Small intestine (tissue), 7 donors: ENCODE measurements around the gene ENTPD2. TPM values are rescaled to one million over a fixed set of nuclear protein-coding genes. Genes with fewer than 3 reads are reported as not detected.

Experiments used
- DNase-seq, 2 donors: peaks; one replicate each; pipeline versions ENCODE4 v3.0.0 to v3.0.0-alpha.2; 2013
- FAIRE-seq: peaks from 2 replicates; lab custom pipeline; 2012; peaks lifted over from hg19 to GRCh38; lab: Jason Lieb, UNC
- H3K27ac ChIP-seq, 3 donors: one replicate each; pipeline ENCODE4 v1.5.1; 2013; ENCODE audit warnings: low read length in 2 of 3, mild to moderate bottlenecking in 2 of 3, control low read depth in 1 of 3, inconsistent platforms in 1 of 3, low read depth in 1 of 3, moderate library complexity in 1 of 3
- H3K27me3 ChIP-seq, 3 donors: one replicate each; pipeline ENCODE4 v1.6.1; 2013; ENCODE audit warnings: low read length in 3 of 3, inconsistent platforms in 1 of 3; ENCODE audit not compliant: control insufficient read depth in 3 of 3, insufficient read depth in 3 of 3
- H3K36me3 ChIP-seq, 3 donors: one replicate each; pipeline ENCODE4 v1.6.1; 2013; ENCODE audit warnings: low read length in 3 of 3, inconsistent platforms in 1 of 3, low read depth in 1 of 3, mild to moderate bottlenecking in 1 of 3, moderate library complexity in 1 of 3; ENCODE audit not compliant: control insufficient read depth in 3 of 3, insufficient read depth in 2 of 3
- H3K4me1 ChIP-seq, 3 donors: one replicate each; pipeline ENCODE4 v1.6.1; 2013; ENCODE audit warnings: low read length in 2 of 3, inconsistent platforms in 1 of 3, low read depth in 1 of 3, mild to moderate bottlenecking in 1 of 3, moderate library complexity in 1 of 3; ENCODE audit not compliant: control insufficient read depth in 3 of 3, insufficient read depth in 2 of 3
- H3K4me3 ChIP-seq, 3 donors: one replicate each; pipeline ENCODE4 v1.5.1; 2013; ENCODE audit warnings: low read length in 3 of 3, control low read depth in 1 of 3, inconsistent platforms in 1 of 3, low read depth in 1 of 3, mild to moderate bottlenecking in 1 of 3, moderate library complexity in 1 of 3
- H3K9me3 ChIP-seq, 2 donors: one replicate each; pipeline ENCODE4 v1.6.1; 2013; ENCODE audit warnings: low read depth in 1 of 2, low read length in 1 of 2; ENCODE audit not compliant: control insufficient read depth in 2 of 2, insufficient read depth in 1 of 2
- WGBS, 3 donors: extraction: QIAGEN DNeasy Blood & Tissue Kit; methylation state at CpG; one replicate each; pipeline ENCODE4 v1.1.7; 2013; 5-methylcytosine and 5-hydroxymethylcytosine counted together
- polyA plus RNA-seq, 4 donors: library from polyadenylated mRNA; stranded (reverse) in 3 of 4; unstranded in 1 of 4; fragments of 200-250 nt in 3 of 4; fragments of 120-200 nt in 1 of 4; gene quantifications; one replicate each; pipeline versions ENCODE4 v1.2.1 to v1.2.3, GENCODE V29; 2013
- donor health status: healthy with polysubstance abuse.
- donor health status: control.
- donor health status: control.
- donor health status: Bipolar disorder and iron deficiency.
- donor health status: healthy.

The ENTPD2 gene
- polyA plus RNA-seq, 4 donors = 5.5 to 16.5 (median 8.3) TPM

- no peaks in the 10 kb centered on the region for H3K27me3 ChIP-seq
- no peak for FAIRE-seq
- H3K4me1 ChIP-seq = peaks cover 0 to 18% (median 4%) of the 10 kb centered on the region in 3 donors
- no peak overlapping the region for H3K27ac ChIP-seq
- H3K36me3 ChIP-seq = peaks cover 0 to 37% (median 3%) of the 10 kb centered on the region in 3 donors
- no peak for DNase-seq
- H3K4me3 ChIP-seq = no peak overlapping the region
- 74 to 80% (median 75%) methylated on average over 11 of the region's 11 CpGs for WGBS, 3 donors
- no peaks in the 10 kb centered on the region for H3K9me3 ChIP-seq
Observed at GRCh38 chr9:137089232-137089947, 35.5 kb upstream of the ENTPD2 start.

DNA sequence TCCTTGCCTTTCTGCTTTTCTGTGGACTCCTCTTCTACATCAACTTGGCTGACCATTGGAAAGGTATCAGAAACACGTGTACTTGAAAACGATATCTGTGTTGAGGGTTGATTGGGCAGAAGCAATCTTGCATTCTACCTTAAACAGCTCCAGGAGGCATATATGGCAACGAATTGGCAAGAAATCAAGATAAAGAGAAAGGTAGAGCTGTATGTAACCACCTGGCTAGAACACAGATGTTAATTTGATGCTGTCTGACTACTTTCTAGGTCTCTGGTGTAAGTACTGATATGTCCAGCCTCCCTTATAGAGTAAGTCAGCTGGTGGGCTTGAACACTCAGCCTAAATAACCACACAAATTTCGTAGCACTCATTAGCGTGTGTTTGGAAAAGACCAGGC is 34.3 kb upstream of the ENTPD2 start:
- DNase-seq = no peak
- peaks cover 0 to 18% (median 10%) of the 10 kb centered on the region in 3 donors for H3K4me1 ChIP-seq
- H3K4me3 ChIP-seq = no peak overlapping the region
- peaks cover 0 to 39% (median 3%) of the 10 kb centered on the region in 3 donors for H3K36me3 ChIP-seq
- FAIRE-seq = no peak
- no peaks in the 10 kb centered on the region for H3K27me3 ChIP-seq
- H3K9me3 ChIP-seq = no peaks in the 10 kb centered on the region
- WGBS, 3 donors = 58 to 81% (median 68%) methylated on average over 5 of the region's 5 CpGs
- H3K27ac ChIP-seq = no peak overlapping the region

DNA sequence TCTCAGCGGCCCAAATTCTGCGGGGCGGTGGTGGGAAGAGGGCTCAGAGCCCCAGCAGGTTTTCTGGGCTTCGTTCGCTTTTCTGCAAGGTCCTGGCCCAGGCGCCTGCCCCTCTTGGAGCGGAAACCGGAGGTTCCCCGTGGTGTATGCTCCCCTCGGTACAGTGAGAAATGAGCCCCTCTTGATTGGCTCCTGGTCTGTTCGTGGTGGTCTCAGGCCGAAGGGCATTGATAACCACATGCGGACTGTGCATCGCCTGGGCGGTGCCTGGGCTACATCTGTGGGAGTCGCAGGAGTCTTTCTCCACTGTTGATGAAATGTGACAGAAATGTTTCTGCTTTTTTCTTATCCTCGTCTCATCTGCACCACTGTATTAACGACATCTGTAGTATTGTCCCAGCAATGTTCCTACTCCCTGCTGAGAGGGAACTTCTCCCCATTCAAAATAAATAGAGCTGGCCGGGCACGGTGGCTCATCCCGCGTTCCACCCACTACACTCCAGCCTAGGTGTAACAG is 33.6 kb upstream of the ENTPD2 start:
- H3K9me3 ChIP-seq = no peaks in the 10 kb centered on the region
- 10 to 11% (median 10%) methylated on average over 22 of the region's 22 CpGs for WGBS, 3 donors
- peak overlapping the region; percentile 69 to 94 (median 85) for H3K27ac ChIP-seq
- FAIRE-seq (no peak), DNase-seq (peak in 1 of 2 donors; percentile 17)
- H3K27me3 ChIP-seq = no peaks in the 10 kb centered on the region
- peak overlapping the region; percentile 44 to 80 (median 61) for H3K4me3 ChIP-seq
- H3K4me1 ChIP-seq = peaks cover 0 to 18% (median 10%) of the 10 kb centered on the region in 3 donors
- peaks cover 0 to 39% (median 3%) of the 10 kb centered on the region in 3 donors for H3K36me3 ChIP-seq

DNA sequence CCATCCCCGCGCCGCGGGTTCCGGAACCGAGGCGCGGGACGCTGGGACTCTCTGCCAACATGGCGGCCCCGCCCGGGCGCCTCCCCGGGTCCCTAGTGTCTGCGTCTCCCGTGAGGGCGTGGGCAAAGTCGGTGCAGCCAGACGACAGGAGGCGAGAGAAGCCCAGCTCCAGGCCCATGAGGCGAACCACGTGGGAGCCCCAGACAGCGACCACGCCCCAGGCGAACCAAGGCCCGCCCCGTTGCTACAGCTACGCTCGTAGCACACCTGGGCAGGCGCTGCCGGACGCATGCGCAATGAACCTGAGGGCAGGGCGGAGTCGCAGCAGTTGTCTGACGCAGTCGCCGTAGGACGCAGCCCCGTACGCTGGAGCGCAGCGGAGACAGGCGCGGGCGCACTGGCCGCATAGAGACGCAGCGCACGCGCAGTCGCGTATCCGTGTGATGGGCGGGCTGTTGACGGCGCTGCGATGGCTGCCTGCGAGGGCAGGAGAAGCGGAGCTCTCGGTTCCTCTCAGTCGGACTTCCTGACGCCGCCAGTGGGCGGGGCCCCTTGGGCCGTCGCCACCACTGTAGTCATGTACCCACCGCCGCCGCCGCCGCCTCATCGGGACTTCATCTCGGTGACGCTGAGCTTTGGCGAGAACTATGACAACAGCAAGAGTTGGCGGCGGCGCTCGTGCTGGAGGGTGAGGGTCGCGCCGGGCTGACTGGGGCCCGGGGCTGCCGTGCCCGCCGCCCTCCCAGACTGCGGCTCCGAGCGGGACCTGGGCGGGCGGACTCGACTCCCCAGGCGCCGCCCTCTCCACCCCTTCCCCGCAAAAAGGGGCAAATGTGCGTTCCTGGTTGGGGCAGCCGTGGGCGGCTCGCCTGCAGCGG is 32.9 kb upstream of the ENTPD2 start, which contains the start of gene MAN1B1:
Gene MAN1B1, plus strand, starts transcription at position 455 of the 878 bp plus-strand sequence. Its CDS starts 15 bp downstream, at position 470.
- Histone ChIP-seq H3K36me3 (peaks cover 0 to 43% (median 3%) of the 10 kb centered on the region in 3 donors), H3K4me3 (peak within 1 kb of the TSS; percentile 52 to 82 (median 61)), H3K27ac (peak within 1 kb of the TSS; percentile 69 to 99 (median 94)), H3K4me1 (peaks cover 0 to 18% (median 10%) of the 10 kb centered on the region in 3 donors), H3K27me3 (no peaks in the 10 kb centered on the region), H3K9me3 (no peaks in the 10 kb centered on the region)
- FAIRE-seq (no peak), DNase-seq (peak; percentile 99 to 100)
- WGBS, 3 donors = 0% methylated on average over 92 to 101 of the region's 101 CpGs

DNA sequence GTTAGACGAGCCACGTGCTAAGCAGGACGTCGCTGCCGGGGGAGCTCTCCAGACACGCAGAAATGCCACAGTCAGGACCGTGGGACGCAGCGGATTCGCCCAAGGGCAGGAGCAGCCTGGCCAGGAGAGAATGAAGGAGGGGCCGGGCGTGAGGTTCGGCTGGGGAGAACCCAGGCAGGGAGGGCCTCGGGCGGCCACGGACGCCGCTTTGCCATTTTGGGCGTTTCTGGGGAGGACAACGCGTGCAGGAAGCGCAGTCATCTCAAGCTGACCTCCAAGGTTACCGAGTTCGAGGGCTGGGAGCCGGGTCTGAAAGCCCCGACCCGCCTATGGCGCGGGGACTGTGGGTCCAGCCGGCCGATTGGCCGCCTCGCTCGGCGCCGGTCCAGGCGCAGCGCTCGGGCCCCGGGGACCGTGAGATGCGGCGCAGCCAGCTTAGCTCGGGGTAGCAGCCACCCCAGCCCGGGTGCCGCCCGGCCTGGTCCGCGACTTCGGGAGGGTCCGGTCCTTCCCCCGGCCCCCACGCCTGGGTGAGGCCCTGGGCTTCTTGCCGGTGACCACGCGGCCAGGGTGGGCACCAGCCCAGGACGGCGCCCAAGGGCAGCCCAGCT is 32.2 kb upstream of the ENTPD2 start:
- Histone ChIP-seq H3K4me1 (peaks cover 0 to 18% (median 10%) of the 10 kb centered on the region in 3 donors), H3K27me3 (no peaks in the 10 kb centered on the region), H3K4me3 (peak overlapping the region; percentile 52 to 82 (median 61)), H3K36me3 (peaks cover 0 to 45% (median under 1%) of the 10 kb centered on the region in 3 donors), H3K27ac (peak overlapping the region; percentile 69 to 99 (median 94)), H3K9me3 (no peaks in the 10 kb centered on the region)
- FAIRE-seq = no peak
- 1% methylated on average over 44 to 58 of the region's 58 CpGs for WGBS, 3 donors
- peak; percentile 40 to 72 for DNase-seq

- FAIRE-seq (no peak), DNase-seq (no peak)
- H3K27me3 ChIP-seq = peaks cover 0 to 8% (median 0%) of the 10 kb centered on the region in 3 donors
- H3K27ac ChIP-seq = no peak overlapping the region
- peaks cover 0 to 48% (median 0%) of the 10 kb centered on the region in 3 donors for H3K36me3 ChIP-seq
- H3K9me3 ChIP-seq = no peaks in the 10 kb centered on the region
- no peak overlapping the region for H3K4me3 ChIP-seq
- H3K4me1 ChIP-seq = peaks cover 0 to 18% (median 10%) of the 10 kb centered on the region in 3 donors
- WGBS, 3 donors = 66 to 87% (median 78%) methylated on average over 9 of the region's 9 CpGs
Observed at GRCh38 chr9:137084526-137084925, 30.7 kb upstream of the ENTPD2 start.

DNA sequence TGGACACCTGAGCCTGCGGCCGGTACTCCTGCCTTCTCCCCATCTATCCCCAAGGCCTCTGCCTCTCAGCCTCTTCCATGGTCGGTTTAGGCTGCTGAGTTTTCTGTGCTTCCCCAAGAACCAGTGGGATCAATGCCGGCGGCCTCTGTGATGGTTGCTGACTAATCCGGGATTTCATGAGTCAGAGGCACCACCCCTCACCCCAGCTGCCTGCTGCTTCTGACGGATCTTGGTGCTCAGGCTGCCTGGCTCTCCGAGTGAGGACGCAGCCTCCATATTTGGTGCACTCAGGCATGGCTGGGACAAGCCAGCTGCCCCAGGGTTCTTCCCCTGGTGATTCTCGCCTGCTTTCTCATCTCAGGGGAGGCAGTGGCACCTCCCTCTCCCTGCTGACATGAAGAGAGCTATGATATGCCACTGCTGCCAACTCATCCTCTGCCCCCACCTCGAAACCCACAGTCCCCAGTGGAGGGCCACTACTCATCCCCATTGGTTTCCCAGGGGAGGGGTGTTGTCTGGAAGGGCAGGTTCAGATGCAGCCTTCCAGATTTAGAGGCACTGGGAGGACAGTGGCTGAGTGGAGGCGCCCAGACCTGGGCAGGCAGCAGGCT is 29.6 kb upstream of the ENTPD2 start:
- FAIRE-seq (no peak), DNase-seq (peak in 1 of 2 donors; percentile 63)
- peaks cover 0 to 53% (median 0%) of the 10 kb centered on the region in 3 donors for H3K36me3 ChIP-seq
- 35 to 56% (median 54%) methylated on average over 12 of the region's 12 CpGs for whole genome bisulfite sequencing, 3 donors
- peaks cover 0 to 27% (median 10%) of the 10 kb centered on the region in 3 donors for H3K4me1 ChIP-seq
- H3K27ac ChIP-seq = peak overlapping the region in 1 of 3 donors; percentile 67
- H3K4me3 ChIP-seq = no peak overlapping the region
- H3K27me3 ChIP-seq = peaks cover 0 to 18% (median 0%) of the 10 kb centered on the region in 3 donors
- H3K9me3 ChIP-seq = no peaks in the 10 kb centered on the region
